Prostate gland (tissue), 2 donors: Measurements from ENCODE around the gene FAM161A. TPM values are rescaled to one million over a fixed set of nuclear protein-coding genes. Genes with fewer than 3 reads are reported as not detected.

Experiments
- DNase-seq: peaks from one replicate; pipeline ENCODE4 v3.0.0-alpha.2; 2019; ENCODE audit warnings: low spot score
- H3K27ac ChIP-seq, 2 donors: fragments of 200-600 bp; sonication (generic); 2 replicates each; pipeline ENCODE4 v1.5.1; 2017 to 2019
- H3K27me3 ChIP-seq: fragments of 200-600 bp; sonication (generic); replicated peaks from 2 replicates; pipeline ENCODE4 v1.5.1; 2019; ENCODE audit not compliant: insufficient read depth
- H3K36me3 ChIP-seq, 2 donors: fragments of 200-600 bp; sonication (generic); 1 replicate in 1 of 2; 2 replicates in 1 of 2; pipeline versions ENCODE4 v1.5.1 to v1.8.1; 2017 to 2019
- H3K4me1 ChIP-seq: fragments of 200-600 bp; sonication (generic); replicated peaks from 2 replicates; pipeline ENCODE4 v1.5.1; 2019
- H3K4me3 ChIP-seq, 2 donors: fragments of 200-600 bp; sonication (generic); 2 replicates each; pipeline ENCODE4 v1.5.1; 2017 to 2019
- H3K9me3 ChIP-seq: fragments of 200-600 bp; sonication (generic); 2 replicates; pipeline ENCODE4 v1.5.1; 2017
- POLR2A ChIP-seq: fragments of 450-650 bp; IDR thresholded peaks from one replicate; pipeline ENCODE4 v1.6.1; 2016; ENCODE audit warnings: antibody characterized with exemption, mild to moderate bottlenecking
- POLR2AphosphoS5 ChIP-seq: sonication (generic); formaldehyde crosslinking; IDR thresholded peaks from one replicate; pipeline ENCODE4 v1.6.1; 2017; ENCODE audit warnings: antibody characterized with exemption
- WGBS: methylation state at CpG from one replicate; pipeline ENCODE4 v1.1.5; 2018; 5-methylcytosine and 5-hydroxymethylcytosine counted together
- intact Hi-C: fragments of 100-400 bp; cut with DNase I; formaldehyde crosslinking; loops from one replicate; pipeline ENCODE4 v1.14.2; 2022
- small RNA-seq, 2 donors: library from RNA; depleted of rRNA; stranded (forward); fragments of <200 nt; gene quantifications; one replicate each; pipeline ENCODE3, GENCODE V24; 2016
- total RNA-seq, 2 donors: library from RNA; depleted of rRNA; stranded (reverse); fragments of >200 nt; gene quantifications; one replicate each; pipeline ENCODE4 v1.1.0, GENCODE V29; 2016
- TF ChIP-seq, protein P1 (sequence below), 4 experiments: fragments of 200-600 bp in 2 of 4; fragments of 450-650 bp in 2 of 4; sonication (generic) in 2 of 4; IDR thresholded peaks; 1 replicate in 3 of 4; 2 replicates in 1 of 4; pipeline ENCODE4 v1.5.1; 2016 to 2019; ENCODE audit warnings: antibody characterized with exemption in 4 of 4, mild to moderate bottlenecking in 2 of 4, moderate library complexity in 2 of 4

Gene FAM161A
- total RNA-seq, 2 donors from 2014 or later, result 1.8 to 5.0 TPM

DNA sequence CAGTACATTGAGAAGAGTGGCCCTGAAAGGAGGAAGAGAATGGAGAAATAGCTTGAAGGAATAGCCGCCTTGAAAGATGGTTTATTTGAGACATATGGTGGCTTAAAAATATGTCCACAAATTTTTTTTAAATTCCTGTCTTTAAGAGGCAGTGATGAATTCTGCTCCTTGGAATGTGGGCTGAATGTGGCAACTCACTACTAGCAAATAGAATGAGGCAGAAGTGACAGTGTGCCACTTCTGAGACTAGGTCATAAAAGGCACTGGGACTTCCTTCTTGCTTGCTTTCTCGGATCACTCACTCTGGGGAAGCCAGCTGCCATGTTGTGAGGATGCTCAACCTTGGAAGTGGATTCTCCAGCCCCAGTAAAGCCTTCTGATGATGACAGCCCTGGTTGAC lies 67.0 kb downstream of the FAM161A start:
- intact Hi-C loops, result no loop called here
- 82% methylated on average over 2 of the region's 2 CpGs for WGBS
- no peak for DNase-seq
- Histone ChIP-seq H3K9me3 (no peaks in the 10 kb centered on the region), H3K4me3 (no peak overlapping the region), H3K27ac (no peak overlapping the region), H3K27me3 (no peaks in the 10 kb centered on the region), H3K4me1 (no peaks in the 10 kb centered on the region), H3K36me3 (no peaks in the 10 kb centered on the region)
- TF ChIP-seq POLR2A, result no peak
- TF ChIP-seq POLR2AphosphoS5, result no peak
- TF ChIP-seq, protein P1, sequence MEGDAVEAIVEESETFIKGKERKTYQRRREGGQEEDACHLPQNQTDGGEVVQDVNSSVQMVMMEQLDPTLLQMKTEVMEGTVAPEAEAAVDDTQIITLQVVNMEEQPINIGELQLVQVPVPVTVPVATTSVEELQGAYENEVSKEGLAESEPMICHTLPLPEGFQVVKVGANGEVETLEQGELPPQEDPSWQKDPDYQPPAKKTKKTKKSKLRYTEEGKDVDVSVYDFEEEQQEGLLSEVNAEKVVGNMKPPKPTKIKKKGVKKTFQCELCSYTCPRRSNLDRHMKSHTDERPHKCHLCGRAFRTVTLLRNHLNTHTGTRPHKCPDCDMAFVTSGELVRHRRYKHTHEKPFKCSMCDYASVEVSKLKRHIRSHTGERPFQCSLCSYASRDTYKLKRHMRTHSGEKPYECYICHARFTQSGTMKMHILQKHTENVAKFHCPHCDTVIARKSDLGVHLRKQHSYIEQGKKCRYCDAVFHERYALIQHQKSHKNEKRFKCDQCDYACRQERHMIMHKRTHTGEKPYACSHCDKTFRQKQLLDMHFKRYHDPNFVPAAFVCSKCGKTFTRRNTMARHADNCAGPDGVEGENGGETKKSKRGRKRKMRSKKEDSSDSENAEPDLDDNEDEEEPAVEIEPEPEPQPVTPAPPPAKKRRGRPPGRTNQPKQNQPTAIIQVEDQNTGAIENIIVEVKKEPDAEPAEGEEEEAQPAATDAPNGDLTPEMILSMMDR (IDR thresholded peaks at IDR 0.05), result no peak

DNA sequence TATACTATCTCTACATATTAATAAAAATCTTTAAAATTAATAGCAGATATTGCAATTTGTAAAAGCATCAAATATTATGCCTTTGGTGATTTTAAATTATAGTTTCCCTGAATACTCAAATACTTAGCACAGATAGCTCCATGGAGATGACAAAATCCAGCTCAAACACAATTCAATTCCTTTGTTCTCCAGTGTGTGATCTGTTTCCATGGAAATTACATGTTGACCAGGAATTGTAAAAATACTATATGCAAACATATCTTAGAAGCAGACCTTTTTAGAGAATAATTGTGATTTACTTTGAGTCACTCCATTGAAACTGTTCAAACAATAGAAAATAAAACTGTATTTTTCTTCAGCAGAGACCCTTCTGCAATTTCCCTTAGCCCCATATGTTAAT lies 68.3 kb downstream of the FAM161A start:
- Histone ChIP-seq H3K27ac (no peak overlapping the region), H3K4me3 (no peak overlapping the region), H3K36me3 (no peaks in the 10 kb centered on the region), H3K4me1 (no peaks in the 10 kb centered on the region), H3K9me3 (no peaks in the 10 kb centered on the region), H3K27me3 (no peaks in the 10 kb centered on the region)
- DNase-seq, result no peak
- intact Hi-C loops, result no loop called here
- TF ChIP-seq POLR2AphosphoS5 (no peak), POLR2A (no peak)
- TF ChIP-seq, protein P1 (IDR thresholded peaks at IDR 0.05), result no peak

DNA sequence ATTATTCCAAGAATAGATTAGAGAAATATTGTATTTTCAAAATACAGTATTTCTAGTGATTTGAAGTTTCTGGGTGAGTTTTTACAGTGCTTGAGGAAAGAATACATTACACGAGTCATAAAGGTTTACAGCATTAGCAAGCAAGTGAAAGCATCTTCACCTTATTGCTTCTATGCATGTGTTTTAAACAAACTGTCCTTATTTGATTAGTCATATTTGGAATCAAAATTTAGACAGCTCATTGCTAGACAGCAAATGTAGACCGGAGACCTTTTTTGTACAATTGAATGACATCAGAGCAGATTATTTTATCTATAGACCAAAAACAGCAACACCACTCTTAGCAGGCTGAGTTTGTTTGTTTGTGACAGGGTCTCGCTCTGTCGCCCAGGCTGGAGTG lies 69.2 kb downstream of the FAM161A start:
- Histone ChIP-seq H3K36me3 (no peaks in the 10 kb centered on the region), H3K9me3 (no peaks in the 10 kb centered on the region), H3K4me3 (no peak overlapping the region), H3K27ac (no peak overlapping the region), H3K27me3 (no peaks in the 10 kb centered on the region), H3K4me1 (no peaks in the 10 kb centered on the region)
- TF ChIP-seq POLR2AphosphoS5, result no peak
- no peak for TF ChIP-seq POLR2A
- intact Hi-C loops, result no loop called here
- DNase-seq, result no peak
- 83% methylated on average over 4 of the region's 4 CpGs for WGBS

DNA sequence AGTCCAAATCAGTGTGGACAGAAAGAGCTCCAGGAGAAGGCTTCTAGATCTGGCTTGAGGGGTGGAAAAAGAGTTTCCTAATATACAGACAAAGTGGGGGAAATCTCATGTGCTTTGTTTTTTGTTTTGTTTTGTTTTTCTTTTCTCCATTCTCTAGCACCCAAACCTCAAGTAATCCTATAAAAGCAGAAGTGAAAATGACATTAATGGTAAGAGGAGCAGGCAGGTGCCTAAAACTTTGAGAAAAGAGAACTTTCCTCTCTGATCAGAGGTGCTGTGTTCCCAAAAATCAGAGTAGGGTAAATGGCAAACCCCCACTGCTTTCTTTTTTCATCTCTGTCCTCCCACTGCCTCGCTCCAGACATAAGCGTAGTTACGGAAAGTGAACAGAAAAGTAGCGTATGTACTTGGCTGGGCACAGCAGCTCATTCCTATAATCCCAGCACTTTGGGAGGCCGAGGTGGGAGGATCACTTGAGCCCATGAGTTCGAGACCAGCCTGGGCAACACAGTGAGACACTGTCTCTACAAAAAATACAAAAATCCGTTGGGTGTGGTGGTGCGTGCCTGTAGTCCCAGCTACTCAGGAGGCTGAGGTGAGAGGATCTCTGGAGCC lies 77.8 kb downstream of the FAM161A start:
- intact Hi-C loops, result no loop called here
- DNase-seq, result no peak
- Histone ChIP-seq H3K4me3 (no peak overlapping the region), H3K27ac (no peak overlapping the region), H3K36me3 (no peaks in the 10 kb centered on the region), H3K4me1 (no peaks in the 10 kb centered on the region), H3K27me3 (no peaks in the 10 kb centered on the region), H3K9me3 (no peaks in the 10 kb centered on the region)
- TF ChIP-seq POLR2AphosphoS5 (no peak), POLR2A (no peak)
- TF ChIP-seq, protein P1 (IDR thresholded peaks at IDR 0.05), result no peak
- 88% methylated on average over 8 of the region's 8 CpGs for WGBS

Small RNAs within 50 kb of the gene (small RNA-seq; reads per million reads assigned to genes)
- 0 reads per million in 2 donors for gene RPS24P7

Other genes starting within 250 kb of the FAM161A start
- 10 to 100 TPM; 77.6 to 89.6 TPM for gene CCT4, start 34.6 kb upstream of the FAM161A start, total RNA-seq
- 10 to 100 TPM; 41.9 to 63.9 TPM for gene COMMD1, start 51.6 kb upstream of the FAM161A start, total RNA-seq